WI38 (cell line): ENCODE measurements around the gene RABAC1.

Source experiments
- H3K4me3 ChIP-seq: 2 replicates; pipeline ENCODE4 v1.5.1; 2011; ENCODE audit warnings: low read depth, mild to moderate bottlenecking, control low read depth, low read length
- CTCF ChIP-seq: IDR thresholded peaks from 2 replicates; pipeline ENCODE4 v1.5.1; 2012; ENCODE audit warnings: low read depth, mild to moderate bottlenecking, control low read depth, low read length

RABAC1 gene

DNA sequence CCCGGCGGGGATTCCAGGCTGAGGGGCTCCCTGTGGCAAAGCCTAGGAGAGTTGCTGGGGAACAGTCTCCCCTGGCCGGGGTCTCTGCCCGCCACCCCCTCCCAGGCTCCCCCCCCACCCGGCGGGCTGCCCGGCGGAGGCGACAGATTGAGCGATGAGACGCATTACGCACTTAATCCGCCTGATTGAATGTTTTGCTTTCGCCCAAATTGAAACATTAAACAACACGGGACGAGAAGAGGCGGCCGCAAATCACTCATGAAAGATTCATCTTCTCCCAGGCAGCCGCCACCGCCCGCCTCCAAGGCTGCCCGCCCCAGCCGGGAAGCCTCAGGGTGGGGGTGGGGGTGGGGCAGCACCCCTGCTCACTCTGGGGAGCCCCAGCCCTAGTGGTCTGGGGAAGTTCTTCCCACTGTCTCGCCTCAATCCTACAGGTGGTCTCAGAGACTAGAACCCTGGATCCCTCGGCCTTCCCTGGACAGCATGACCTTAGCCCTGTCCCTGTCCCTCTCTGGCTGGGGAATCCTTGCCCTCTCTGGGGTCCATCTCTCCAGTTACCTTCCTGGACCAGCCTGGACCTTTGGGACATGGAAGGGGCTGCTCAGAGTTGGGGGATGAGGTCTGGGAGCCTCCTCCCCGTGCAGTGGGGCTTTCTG is 23.2 kb downstream of the RABAC1 start:
- no peak for TF ChIP-seq CTCF
- no peak overlapping the region for H3K4me3 ChIP-seq

- H3K4me3 ChIP-seq, result no peak overlapping the region
- TF ChIP-seq CTCF, result peak; percentile 95
Measured at GRCh38 chr19:41934849-41935374, 24.2 kb downstream of the RABAC1 start.

- H3K4me3 ChIP-seq, result no peak overlapping the region
- TF ChIP-seq CTCF, result no peak
Measured at GRCh38 chr19:41933693-41934426, 25.3 kb downstream of the RABAC1 start.

- H3K4me3 ChIP-seq, result no peak overlapping the region
- no peak for TF ChIP-seq CTCF
Measured at GRCh38 chr19:41932720-41933332, 26.3 kb downstream of the RABAC1 start.

- no peak overlapping the region for H3K4me3 ChIP-seq
Measured at GRCh38 chr19:41932259-41932719, 26.8 kb downstream of the RABAC1 start.

DNA sequence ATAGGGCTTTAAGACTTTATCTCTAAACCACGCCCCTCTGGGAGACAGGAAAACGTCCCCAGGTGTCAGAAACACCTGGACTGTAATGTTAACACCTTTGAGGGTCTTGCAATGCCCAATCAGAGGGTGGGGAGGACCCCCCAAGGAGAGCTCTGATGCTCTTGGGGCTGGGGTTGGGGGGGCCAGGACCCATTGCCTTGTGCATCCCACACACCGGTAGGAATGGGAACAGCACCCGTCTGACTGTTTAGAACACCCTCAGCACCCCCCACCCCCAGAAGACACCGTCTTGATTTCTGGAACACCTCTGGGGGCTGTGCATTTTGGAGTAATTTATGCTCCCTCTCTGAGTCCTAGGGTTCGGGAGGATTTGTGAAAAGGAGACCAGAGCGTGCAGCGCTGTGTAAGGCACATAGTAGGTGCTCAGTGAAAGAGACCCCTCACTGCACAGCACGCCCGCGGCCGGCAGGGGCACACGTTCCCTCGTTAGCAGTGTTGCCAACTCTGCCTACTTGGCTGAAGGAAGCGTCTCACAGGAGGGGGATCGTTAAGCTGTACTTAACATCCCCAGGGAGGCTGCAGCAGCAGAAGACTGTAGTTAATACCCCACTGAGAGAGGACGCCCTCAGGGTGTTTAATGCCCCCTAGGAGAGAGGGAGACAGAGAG is 28.1 kb downstream of the RABAC1 start:
- TF ChIP-seq CTCF, result peak; percentile 33
- no peak overlapping the region for H3K4me3 ChIP-seq

More at GRCh38 chr19:41932259-41932719, 26.8 kb downstream of the RABAC1 start:
- TF ChIP-seq CTCF, result no peak
